K562 (cell line): ENCODE data around the gene NCKAP1. TPM values are rescaled to one million over a fixed set of nuclear protein-coding genes. Genes with fewer than 3 reads are reported as not detected.

Experiments
- CHD1 ChIP-seq: fragments of 200-600 bp; sonication (generic); IDR thresholded peaks from one replicate; pipeline ENCODE4 v1.6.1; 2012; ENCODE audit warnings: mild to moderate bottlenecking, moderate library complexity, low read length, inconsistent platforms
- DACH1 ChIP-seq: fragments of 450-650 bp; IDR thresholded peaks from 2 replicates; pipeline ENCODE4 v1.6.1; 2018; ENCODE audit not compliant: partially characterized antibody
- PCBP2 ChIP-seq: fragments of 200-400 bp; formaldehyde crosslinking; IDR thresholded peaks from 2 replicates; pipeline ENCODE4 v1.6.1; 2018; ENCODE audit warnings: low read length, low read depth, mild to moderate bottlenecking, moderate library complexity; ENCODE audit not compliant: poor library complexity, severe bottlenecking
- POLR2A ChIP-seq: fragments of 450-650 bp; conservative IDR thresholded peaks from 2 replicates; pipeline ENCODE4 v1.6.1; 2016
- ZNF263 ChIP-seq: sonication (generic); formaldehyde crosslinking; IDR thresholded peaks from 2 replicates; pipeline ENCODE4 v1.8.0; 2022; ENCODE audit warnings: mild to moderate bottlenecking, missing genetic modification reagents, borderline replicate concordance
- polyA plus RNA-seq, 8 experiments: library from polyadenylated mRNA; depleted of rRNA in 4 of 8; stranded (reverse) in 5 of 8; unstranded in 3 of 8; fragments of >200 nt; fragmentation: Nextera tagmentation in 2 of 8; fragmentation: Illumina TruSeq in 1 of 8; extraction: Ambion mirVana in 2 of 8; extraction: Trizol in 1 of 8; gene quantifications; 2 replicates each; pipeline versions ENCODE4 v1.2.1 to v1.2.3, GENCODE V29; 2011 to 2014; ENCODE audit warnings: inconsistent platforms in 1 of 8, missing spikeins in 1 of 8
- total RNA-seq, 7 experiments: library from RNA; depleted of rRNA in 6 of 7; stranded (reverse); fragments of >200 nt in 6 of 7; fragmentation: Illumina TruSeq in 2 of 7; extraction: Trizol in 2 of 7; gene quantifications; 2 replicates each; pipeline versions ENCODE4 v1.2.1 to v1.2.3, GENCODE V29; 2011 to 2021; ENCODE audit warnings: low replicate concordance in 1 of 7
- TF ChIP-seq, protein P1 (sequence below), 2 experiments: IDR thresholded peaks in 1 of 2; conservative IDR thresholded peaks in 1 of 2; 2 replicates each; pipeline ENCODE4 v1.6.1; 2016; ENCODE audit warnings: low read depth in 2 of 2, mild to moderate bottlenecking in 1 of 2, missing compliant biosample characterization in 1 of 2, missing genetic modification characterization in 1 of 2, moderate library complexity in 1 of 2
- TF ChIP-seq, protein P2 (sequence below): conservative IDR thresholded peaks from 2 replicates; pipeline ENCODE4 v1.6.1; 2011; ENCODE audit warnings: low read depth, mild to moderate bottlenecking, low read length; ENCODE audit not compliant: control insufficient read depth
- TF ChIP-seq, protein P3 (sequence below): IDR thresholded peaks from 3 replicates; pipeline ENCODE4 v1.6.1; 2011; ENCODE audit warnings: borderline replicate concordance, mild to moderate bottlenecking, moderate library complexity; ENCODE audit not compliant: insufficient read length; ENCODE audit errors: extremely low read depth
- TF ChIP-seq, protein P4 (sequence below): sonication (generic); formaldehyde crosslinking; IDR thresholded peaks from 2 replicates; pipeline ENCODE4 v1.8.1; 2023; ENCODE audit warnings: missing genetic modification reagents, mild to moderate bottlenecking, borderline replicate concordance
- TF ChIP-seq, protein P5 (sequence below): fragments of 250-450 bp; sonication (Bioruptor Pico); IDR thresholded peaks from 2 replicates; pipeline ENCODE4 v1.5.0; 2021
- TF ChIP-seq, protein P6 (sequence below): sonication (generic); formaldehyde crosslinking; IDR thresholded peaks from 2 replicates; pipeline ENCODE4 v1.8.0; 2022; ENCODE audit warnings: missing genetic modification reagents, mild to moderate bottlenecking, borderline replicate concordance

Gene NCKAP1
- total and polyA plus RNA-seq, 9 of the 15 experiments (the other 6 are each of a cell fraction or from before 2014, with no cell fraction given), result 34.0 to 153 (median 88.7) TPM

DNA sequence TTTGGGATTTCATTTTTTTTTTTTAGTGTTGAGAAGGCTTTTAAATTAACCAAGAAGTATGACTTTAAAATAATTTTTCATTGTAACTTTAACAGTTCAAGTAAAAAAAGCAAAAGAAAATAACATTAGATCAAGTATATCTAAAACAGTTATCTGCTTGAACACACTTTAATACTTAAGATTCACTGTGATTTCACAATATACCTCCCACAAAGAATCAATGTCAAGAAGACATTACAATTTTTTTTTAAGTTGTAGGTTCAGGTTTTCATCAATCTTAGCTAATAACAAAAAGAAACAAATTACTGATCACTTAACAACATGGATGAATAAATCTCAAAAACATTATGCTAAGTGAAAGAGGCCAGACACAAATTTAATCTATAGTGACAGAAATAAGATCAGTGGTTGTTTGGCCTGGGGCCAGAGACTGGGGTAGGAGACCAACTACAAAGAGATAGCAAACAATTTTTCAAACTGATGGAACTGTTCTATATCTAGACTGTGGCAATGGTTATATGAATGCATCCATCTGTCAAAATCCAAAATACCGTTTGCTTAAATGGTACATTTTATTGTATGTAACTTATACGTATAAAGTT is 97.0 kb downstream of the NCKAP1 start (continued):
- TF ChIP-seq, protein P1, sequence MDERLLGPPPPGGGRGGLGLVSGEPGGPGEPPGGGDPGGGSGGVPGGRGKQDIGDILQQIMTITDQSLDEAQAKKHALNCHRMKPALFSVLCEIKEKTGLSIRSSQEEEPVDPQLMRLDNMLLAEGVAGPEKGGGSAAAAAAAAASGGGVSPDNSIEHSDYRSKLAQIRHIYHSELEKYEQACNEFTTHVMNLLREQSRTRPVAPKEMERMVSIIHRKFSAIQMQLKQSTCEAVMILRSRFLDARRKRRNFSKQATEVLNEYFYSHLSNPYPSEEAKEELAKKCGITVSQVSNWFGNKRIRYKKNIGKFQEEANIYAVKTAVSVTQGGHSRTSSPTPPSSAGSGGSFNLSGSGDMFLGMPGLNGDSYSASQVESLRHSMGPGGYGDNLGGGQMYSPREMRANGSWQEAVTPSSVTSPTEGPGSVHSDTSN (CRISPR knock-in tag; IDR thresholded peaks at IDR 0.05; ENCODE audit: low read depth), result no peak
- TF ChIP-seq, protein P1 (tag; conservative IDR thresholded peaks at IDR 0.05; ENCODE audit: low read depth), result peak; percentile 43; the same call in 1 of the 2 replicates
- TF ChIP-seq DACH1, result no peak
- TF ChIP-seq PCBP2, result no peak
- TF ChIP-seq, protein P2, sequence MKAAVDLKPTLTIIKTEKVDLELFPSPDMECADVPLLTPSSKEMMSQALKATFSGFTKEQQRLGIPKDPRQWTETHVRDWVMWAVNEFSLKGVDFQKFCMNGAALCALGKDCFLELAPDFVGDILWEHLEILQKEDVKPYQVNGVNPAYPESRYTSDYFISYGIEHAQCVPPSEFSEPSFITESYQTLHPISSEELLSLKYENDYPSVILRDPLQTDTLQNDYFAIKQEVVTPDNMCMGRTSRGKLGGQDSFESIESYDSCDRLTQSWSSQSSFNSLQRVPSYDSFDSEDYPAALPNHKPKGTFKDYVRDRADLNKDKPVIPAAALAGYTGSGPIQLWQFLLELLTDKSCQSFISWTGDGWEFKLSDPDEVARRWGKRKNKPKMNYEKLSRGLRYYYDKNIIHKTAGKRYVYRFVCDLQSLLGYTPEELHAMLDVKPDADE, result no peak
- TF ChIP-seq POLR2A, result no peak
- TF ChIP-seq, protein P3, sequence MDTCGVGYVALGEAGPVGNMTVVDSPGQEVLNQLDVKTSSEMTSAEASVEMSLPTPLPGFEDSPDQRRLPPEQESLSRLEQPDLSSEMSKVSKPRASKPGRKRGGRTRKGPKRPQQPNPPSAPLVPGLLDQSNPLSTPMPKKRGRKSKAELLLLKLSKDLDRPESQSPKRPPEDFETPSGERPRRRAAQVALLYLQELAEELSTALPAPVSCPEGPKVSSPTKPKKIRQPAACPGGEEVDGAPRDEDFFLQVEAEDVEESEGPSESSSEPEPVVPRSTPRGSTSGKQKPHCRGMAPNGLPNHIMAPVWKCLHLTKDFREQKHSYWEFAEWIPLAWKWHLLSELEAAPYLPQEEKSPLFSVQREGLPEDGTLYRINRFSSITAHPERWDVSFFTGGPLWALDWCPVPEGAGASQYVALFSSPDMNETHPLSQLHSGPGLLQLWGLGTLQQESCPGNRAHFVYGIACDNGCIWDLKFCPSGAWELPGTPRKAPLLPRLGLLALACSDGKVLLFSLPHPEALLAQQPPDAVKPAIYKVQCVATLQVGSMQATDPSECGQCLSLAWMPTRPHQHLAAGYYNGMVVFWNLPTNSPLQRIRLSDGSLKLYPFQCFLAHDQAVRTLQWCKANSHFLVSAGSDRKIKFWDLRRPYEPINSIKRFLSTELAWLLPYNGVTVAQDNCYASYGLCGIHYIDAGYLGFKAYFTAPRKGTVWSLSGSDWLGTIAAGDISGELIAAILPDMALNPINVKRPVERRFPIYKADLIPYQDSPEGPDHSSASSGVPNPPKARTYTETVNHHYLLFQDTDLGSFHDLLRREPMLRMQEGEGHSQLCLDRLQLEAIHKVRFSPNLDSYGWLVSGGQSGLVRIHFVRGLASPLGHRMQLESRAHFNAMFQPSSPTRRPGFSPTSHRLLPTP, result no peak
- TF ChIP-seq, protein P4, sequence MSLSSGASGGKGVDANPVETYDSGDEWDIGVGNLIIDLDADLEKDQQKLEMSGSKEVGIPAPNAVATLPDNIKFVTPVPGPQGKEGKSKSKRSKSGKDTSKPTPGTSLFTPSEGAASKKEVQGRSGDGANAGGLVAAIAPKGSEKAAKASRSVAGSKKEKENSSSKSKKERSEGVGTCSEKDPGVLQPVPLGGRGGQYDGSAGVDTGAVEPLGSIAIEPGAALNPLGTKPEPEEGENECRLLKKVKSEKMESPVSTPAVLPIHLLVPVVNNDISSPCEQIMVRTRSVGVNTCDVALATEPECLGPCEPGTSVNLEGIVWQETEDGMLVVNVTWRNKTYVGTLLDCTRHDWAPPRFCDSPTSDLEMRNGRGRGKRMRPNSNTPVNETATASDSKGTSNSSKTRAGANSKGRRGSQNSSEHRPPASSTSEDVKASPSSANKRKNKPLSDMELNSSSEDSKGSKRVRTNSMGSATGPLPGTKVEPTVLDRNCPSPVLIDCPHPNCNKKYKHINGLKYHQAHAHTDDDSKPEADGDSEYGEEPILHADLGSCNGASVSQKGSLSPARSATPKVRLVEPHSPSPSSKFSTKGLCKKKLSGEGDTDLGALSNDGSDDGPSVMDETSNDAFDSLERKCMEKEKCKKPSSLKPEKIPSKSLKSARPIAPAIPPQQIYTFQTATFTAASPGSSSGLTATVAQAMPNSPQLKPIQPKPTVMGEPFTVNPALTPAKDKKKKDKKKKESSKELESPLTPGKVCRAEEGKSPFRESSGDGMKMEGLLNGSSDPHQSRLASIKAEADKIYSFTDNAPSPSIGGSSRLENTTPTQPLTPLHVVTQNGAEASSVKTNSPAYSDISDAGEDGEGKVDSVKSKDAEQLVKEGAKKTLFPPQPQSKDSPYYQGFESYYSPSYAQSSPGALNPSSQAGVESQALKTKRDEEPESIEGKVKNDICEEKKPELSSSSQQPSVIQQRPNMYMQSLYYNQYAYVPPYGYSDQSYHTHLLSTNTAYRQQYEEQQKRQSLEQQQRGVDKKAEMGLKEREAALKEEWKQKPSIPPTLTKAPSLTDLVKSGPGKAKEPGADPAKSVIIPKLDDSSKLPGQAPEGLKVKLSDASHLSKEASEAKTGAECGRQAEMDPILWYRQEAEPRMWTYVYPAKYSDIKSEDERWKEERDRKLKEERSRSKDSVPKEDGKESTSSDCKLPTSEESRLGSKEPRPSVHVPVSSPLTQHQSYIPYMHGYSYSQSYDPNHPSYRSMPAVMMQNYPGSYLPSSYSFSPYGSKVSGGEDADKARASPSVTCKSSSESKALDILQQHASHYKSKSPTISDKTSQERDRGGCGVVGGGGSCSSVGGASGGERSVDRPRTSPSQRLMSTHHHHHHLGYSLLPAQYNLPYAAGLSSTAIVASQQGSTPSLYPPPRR, result no peak
- TF ChIP-seq, protein P5, sequence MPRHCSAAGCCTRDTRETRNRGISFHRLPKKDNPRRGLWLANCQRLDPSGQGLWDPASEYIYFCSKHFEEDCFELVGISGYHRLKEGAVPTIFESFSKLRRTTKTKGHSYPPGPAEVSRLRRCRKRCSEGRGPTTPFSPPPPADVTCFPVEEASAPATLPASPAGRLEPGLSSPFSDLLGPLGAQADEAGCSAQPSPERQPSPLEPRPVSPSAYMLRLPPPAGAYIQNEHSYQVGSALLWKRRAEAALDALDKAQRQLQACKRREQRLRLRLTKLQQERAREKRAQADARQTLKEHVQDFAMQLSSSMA, result no peak
- no peak for TF ChIP-seq CHD1
- TF ChIP-seq, protein P6, sequence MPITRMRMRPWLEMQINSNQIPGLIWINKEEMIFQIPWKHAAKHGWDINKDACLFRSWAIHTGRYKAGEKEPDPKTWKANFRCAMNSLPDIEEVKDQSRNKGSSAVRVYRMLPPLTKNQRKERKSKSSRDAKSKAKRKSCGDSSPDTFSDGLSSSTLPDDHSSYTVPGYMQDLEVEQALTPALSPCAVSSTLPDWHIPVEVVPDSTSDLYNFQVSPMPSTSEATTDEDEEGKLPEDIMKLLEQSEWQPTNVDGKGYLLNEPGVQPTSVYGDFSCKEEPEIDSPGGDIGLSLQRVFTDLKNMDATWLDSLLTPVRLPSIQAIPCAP, result no peak
- no peak for TF ChIP-seq ZNF263 (CRISPR knock-in tag)
